Endothelial cell of umbilical vein (primary cell): ENCODE measurements around the gene TUT7. TPM values are rescaled to one million over a fixed set of nuclear protein-coding genes. Genes with fewer than 3 reads are reported as not detected.

Source experiments
- BruUV-seq: library from RNA; stranded (reverse); fragments of 400-500 nt; replicated peaks from 2 replicates; lab custom pipeline; 2021; lab: Mats Ljungman, UMichigan
- CTCF ChIA-PET: fragments of 300-600, 350-600 bp; sonication (Branson Sonifier 250); formaldehyde crosslinking; loops from one replicate; lab custom pipeline; 2021; ENCODE audit warnings: antibody characterized with exemption, inconsistent platforms; lab: Charles Lee
- POLR2A ChIA-PET: fragments of 300-600, 350-600 bp; sonication (Branson Sonifier 250); formaldehyde crosslinking; loops from one replicate; lab custom pipeline; 2021; ENCODE audit warnings: antibody characterized with exemption, inconsistent platforms; lab: Charles Lee
- DNase-seq: peaks from one replicate; pipeline ENCODE4 v3.0.0-alpha.2; 2011; ENCODE audit warnings: low read depth, low spot score
- FAIRE-seq: peaks from 2 replicates; lab custom pipeline; 2011; peaks lifted over from hg19 to GRCh38; lab: Jason Lieb, UNC
- H2AFZ ChIP-seq: 2 replicates; pipeline ENCODE4 v1.6.0; 2012; ENCODE audit warnings: low read depth, low read length, control low read depth, inconsistent platforms
- H3K27ac ChIP-seq: 2 replicates; pipeline ENCODE4 v1.5.1; 2011; ENCODE audit warnings: low read depth, mild to moderate bottlenecking, control low read depth, low read length, moderate library complexity; ENCODE audit not compliant: insufficient read depth
- H3K27me3 ChIP-seq, 2 experiments: 2 replicates each; pipeline versions ENCODE4 v1.6.0 to v1.6.1; 2011; ENCODE audit warnings: low read length in 2 of 2, mixed read lengths in 1 of 2; ENCODE audit not compliant: control insufficient read depth in 2 of 2, insufficient read depth in 2 of 2
- H3K36me3 ChIP-seq, 2 experiments: 2 replicates in 1 of 2; 3 replicates in 1 of 2; pipeline ENCODE4 v1.5.1; 2011; ENCODE audit warnings: low read length in 2 of 2, mild to moderate bottlenecking in 1 of 2, moderate library complexity in 1 of 2; ENCODE audit not compliant: control insufficient read depth in 2 of 2, insufficient read depth in 2 of 2; ENCODE audit errors: extremely low read depth in 1 of 2
- H3K4me1 ChIP-seq: 3 replicates; pipeline ENCODE4 v1.5.1; 2011; ENCODE audit warnings: mild to moderate bottlenecking, low read length; ENCODE audit not compliant: control insufficient read depth, insufficient read depth; ENCODE audit errors: extremely low read depth
- H3K4me2 ChIP-seq: 2 replicates; pipeline ENCODE4 v1.6.1; 2011; ENCODE audit warnings: low read length, control low read depth, mixed read lengths; ENCODE audit not compliant: insufficient read depth
- H3K4me3 ChIP-seq, 3 experiments: fragments of 200-600 bp in 1 of 3; sonication (generic), shearing (Covaris generic) in 1 of 3; replicated peaks in 1 of 3; 2 replicates each; pipeline ENCODE4 v1.5.1; 2011 to 2016; ENCODE audit warnings: control low read depth in 3 of 3, low read length in 3 of 3, mild to moderate bottlenecking in 2 of 3, inconsistent platforms in 1 of 3, low read depth in 1 of 3, moderate library complexity in 1 of 3; ENCODE audit not compliant: insufficient read depth in 1 of 3
- H3K79me2 ChIP-seq: 2 replicates; pipeline ENCODE4 v1.6.0; 2012; ENCODE audit warnings: low read length, inconsistent platforms; ENCODE audit not compliant: control insufficient read depth, insufficient read depth
- H3K9ac ChIP-seq: replicated peaks from 2 replicates; pipeline ENCODE3; 2011; ENCODE audit warnings: low read length, control low read depth; ENCODE audit not compliant: insufficient read depth; ENCODE audit errors: extremely low read depth
- H3K9me1 ChIP-seq: replicated peaks from 3 replicates; pipeline ENCODE4 v1.6.0; 2011; ENCODE audit warnings: mild to moderate bottlenecking, low read length; ENCODE audit not compliant: control insufficient read depth, insufficient read depth; ENCODE audit errors: extremely low read depth
- H3K9me3 ChIP-seq: replicated peaks from 2 replicates; pipeline ENCODE4 v1.5.1; 2012; ENCODE audit warnings: low read length, inconsistent platforms; ENCODE audit not compliant: control insufficient read depth, insufficient read depth
- H4K20me1 ChIP-seq: replicated peaks from 2 replicates; pipeline ENCODE3; 2011; ENCODE audit warnings: mild to moderate bottlenecking, low read length; ENCODE audit not compliant: control insufficient read depth, insufficient read depth; ENCODE audit errors: extremely low read depth
- CTCF ChIP-seq, 2 donors: IDR thresholded peaks; 1 replicate in 1 of 2; 2 replicates in 1 of 2; pipeline ENCODE4 v1.5.1; 2011; ENCODE audit warnings: low read length in 2 of 2, mild to moderate bottlenecking in 2 of 2, moderate library complexity in 2 of 2, control low read depth in 1 of 2, inconsistent platforms in 1 of 2, low read depth in 1 of 2; ENCODE audit not compliant: insufficient read depth in 1 of 2; ENCODE audit errors: extremely low read depth in 1 of 2
- EZH2 ChIP-seq: IDR thresholded peaks from 2 replicates; pipeline ENCODE4 v1.6.1; 2012; ENCODE audit warnings: borderline replicate concordance, low read depth, mild to moderate bottlenecking, moderate library complexity, low read length, inconsistent platforms; ENCODE audit not compliant: severe bottlenecking
- FOS ChIP-seq: IDR thresholded peaks from 2 replicates; pipeline ENCODE4 v1.6.1; 2011; ENCODE audit warnings: mild to moderate bottlenecking, low read length, moderate library complexity, borderline replicate concordance; ENCODE audit not compliant: insufficient read depth
- GATA2 ChIP-seq: IDR thresholded peaks from 2 replicates; pipeline ENCODE4 v1.7.0; 2011; ENCODE audit warnings: low read depth, mild to moderate bottlenecking, moderate library complexity, mixed read lengths, low read length; ENCODE audit not compliant: insufficient read length, insufficient read depth
- JUN ChIP-seq: IDR thresholded peaks from 2 replicates; pipeline ENCODE4 v1.6.1; 2011; ENCODE audit warnings: borderline replicate concordance, low read depth; ENCODE audit not compliant: insufficient read length, insufficient read depth
- MAX ChIP-seq: IDR thresholded peaks from 2 replicates; pipeline ENCODE4 v1.6.1; 2011; ENCODE audit not compliant: insufficient read depth, insufficient read length
- MYC ChIP-seq: IDR thresholded peaks from one replicate; pipeline ENCODE4 v1.6.1; 2011; ENCODE audit warnings: mild to moderate bottlenecking, low read depth, low read length
- POLR2A ChIP-seq: IDR thresholded peaks from 2 replicates; pipeline ENCODE4 v1.6.1; 2012; ENCODE audit warnings: low read depth, mild to moderate bottlenecking, control low read depth, low read length
- POLR2AphosphoS5 ChIP-seq: IDR thresholded peaks from 2 replicates; pipeline ENCODE4 v1.6.1; 2012; ENCODE audit warnings: low read depth, mild to moderate bottlenecking, control low read depth, low read length, moderate library complexity; ENCODE audit not compliant: insufficient read depth
- dilution Hi-C: fragments of 300-500 bp; cut with MboI; formaldehyde crosslinking; loops from one replicate; pipeline ENCODE4 v1.15.0; 2019; ENCODE audit warnings: low sequenced_read_pairs; ENCODE audit not compliant: extremely low pct_ligation_motif_present
- intact Hi-C: fragments of 100-400 bp; cut with micrococcal nuclease; formaldehyde crosslinking; loops from one replicate; pipeline ENCODE4 v1.10.0; 2022
- polyA plus RNA-seq, 4 experiments: library from polyadenylated mRNA; depleted of rRNA in 3 of 4; stranded (reverse) in 3 of 4; unstranded in 1 of 4; fragments of >200 nt; gene quantifications; 2 replicates each; pipeline versions ENCODE4 v1.2.1 to v1.2.3, GENCODE V29; 2011 to 2012; ENCODE audit warnings: missing spikeins in 1 of 4
- total RNA-seq: library from RNA; stranded (reverse); gene quantifications from 2 replicates; pipeline ENCODE4 v1.2.3, GENCODE V29; 2021

TUT7 gene
- total and polyA plus RNA-seq, 2 donors (not counting 3 experiments of a cell fraction or from before 2014, with no cell fraction given) = 5.1 to 19.0 TPM

GRCh38 chr9:86279839-86280238, 74.4 kb downstream of the TUT7 start:
- intact Hi-C loops = loop anchor here (5.0 kb wide), 2 partner anchors 178 to 338 kb away; partner anchors contain the start of gene NAA35

More at GRCh38 chr9:86279839-86280238, 74.4 kb downstream of the TUT7 start:
- no TSS peak for BruUV-seq
- no peak for DNase-seq
- H3K9ac ChIP-seq = no peak overlapping the region
- H3K4me3 ChIP-seq = no peak overlapping the region
- no peak overlapping the region for H3K27ac ChIP-seq
- H3K79me2 ChIP-seq = peaks cover 50% of the 10 kb centered on the region
- no peaks in the 10 kb centered on the region for H4K20me1 ChIP-seq
- FAIRE-seq = no peak
- H2AFZ ChIP-seq = no peak overlapping the region
- TF ChIP-seq EZH2 = no peak
- TF ChIP-seq FOS = no peak
- TF ChIP-seq POLR2A = no peak
- TF ChIP-seq MAX = no peak
- TF ChIP-seq JUN = no peak
- no peak for TF ChIP-seq CTCF (IDR thresholded peaks at IDR 0.05; ENCODE audit: extremely low read depth in 1 of 2, insufficient read depth in 1 of 2, low read depth in 1 of 2, low read length in 2 of 2)
- TF ChIP-seq POLR2AphosphoS5 = no peak
- no peak for TF ChIP-seq MYC
- no peak for TF ChIP-seq GATA2
- dilution Hi-C loops = no loop called here
- no peaks in the 10 kb centered on the region for H3K9me3 ChIP-seq
- H3K36me3 ChIP-seq = no peaks in the 10 kb centered on the region
- CTCF ChIA-PET = no interaction called here
- H3K4me1 ChIP-seq = peaks cover 11% of the 10 kb centered on the region
- POLR2A ChIA-PET = no interaction called here
- no peak overlapping the region for H3K4me2 ChIP-seq
- H3K9me1 ChIP-seq = no peaks in the 10 kb centered on the region
- H3K27me3 ChIP-seq = no peaks in the 10 kb centered on the region
